ENCODE data around the gene MRPL33.

DNA sequence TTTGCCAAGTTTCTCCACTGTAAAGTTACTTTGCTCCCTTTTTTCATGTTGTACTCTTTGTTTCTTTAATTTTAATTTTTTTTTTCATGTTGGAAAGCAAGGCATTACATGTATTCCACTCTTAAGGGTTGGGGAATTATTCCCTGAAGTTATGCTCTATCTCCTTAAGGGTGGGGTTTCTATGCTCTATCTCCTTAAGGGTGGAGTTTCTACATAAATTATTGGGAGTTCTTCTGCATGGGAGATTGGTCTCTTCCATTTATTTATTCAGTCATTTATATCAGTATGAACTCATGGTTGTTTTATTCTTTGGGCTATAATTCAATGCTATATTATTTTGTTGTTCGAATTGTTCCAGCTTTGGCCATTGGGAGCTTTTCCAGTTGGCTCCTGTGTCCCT, 11.2 kb downstream of the MRPL33 start:
- TF ChIP-seq, protein P1, sequence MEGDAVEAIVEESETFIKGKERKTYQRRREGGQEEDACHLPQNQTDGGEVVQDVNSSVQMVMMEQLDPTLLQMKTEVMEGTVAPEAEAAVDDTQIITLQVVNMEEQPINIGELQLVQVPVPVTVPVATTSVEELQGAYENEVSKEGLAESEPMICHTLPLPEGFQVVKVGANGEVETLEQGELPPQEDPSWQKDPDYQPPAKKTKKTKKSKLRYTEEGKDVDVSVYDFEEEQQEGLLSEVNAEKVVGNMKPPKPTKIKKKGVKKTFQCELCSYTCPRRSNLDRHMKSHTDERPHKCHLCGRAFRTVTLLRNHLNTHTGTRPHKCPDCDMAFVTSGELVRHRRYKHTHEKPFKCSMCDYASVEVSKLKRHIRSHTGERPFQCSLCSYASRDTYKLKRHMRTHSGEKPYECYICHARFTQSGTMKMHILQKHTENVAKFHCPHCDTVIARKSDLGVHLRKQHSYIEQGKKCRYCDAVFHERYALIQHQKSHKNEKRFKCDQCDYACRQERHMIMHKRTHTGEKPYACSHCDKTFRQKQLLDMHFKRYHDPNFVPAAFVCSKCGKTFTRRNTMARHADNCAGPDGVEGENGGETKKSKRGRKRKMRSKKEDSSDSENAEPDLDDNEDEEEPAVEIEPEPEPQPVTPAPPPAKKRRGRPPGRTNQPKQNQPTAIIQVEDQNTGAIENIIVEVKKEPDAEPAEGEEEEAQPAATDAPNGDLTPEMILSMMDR (IDR thresholded peaks at IDR 0.05) = no peak
- TF ChIP-seq POLR2A (IDR thresholded peaks at IDR 0.05) = no peak
